Loucy (cell line): Measurements from ENCODE around the gene CNNM3.

Experiments
- H2AFZ ChIP-seq: fragments of 200-600 bp; sonication (generic); 2 replicates; pipeline ENCODE4 v1.6.0; 2016; ENCODE audit warnings: antibody characterized with exemption, mild to moderate bottlenecking, low read length, moderate library complexity
- H3F3A ChIP-seq: fragments of 200-600 bp; 2 replicates; pipeline ENCODE4 v1.6.0; 2016; ENCODE audit warnings: antibody characterized with exemption, low read depth, mild to moderate bottlenecking
- H3K27me3 ChIP-seq: fragments of 200-600 bp; sonication (generic); 2 replicates; pipeline ENCODE4 v1.6.1; 2014; ENCODE audit warnings: low read length, mild to moderate bottlenecking; ENCODE audit not compliant: insufficient read depth, poor library complexity, severe bottlenecking
- H3K36me3 ChIP-seq: fragments of 200-600 bp; sonication (generic); 2 replicates; pipeline ENCODE4 v1.6.1; 2016; ENCODE audit warnings: low read length; ENCODE audit not compliant: insufficient read depth
- H3K4me1 ChIP-seq: fragments of 200-600 bp; sonication (generic); 2 replicates; pipeline ENCODE4 v1.5.1; 2014; ENCODE audit warnings: low read length, mild to moderate bottlenecking; ENCODE audit not compliant: insufficient read depth, poor library complexity, severe bottlenecking
- H3K4me2 ChIP-seq: fragments of 200-600 bp; sonication (generic); 2 replicates; pipeline ENCODE4 v1.6.0; 2014; ENCODE audit warnings: antibody characterized with exemption, low read length, low read depth, mild to moderate bottlenecking; ENCODE audit not compliant: poor library complexity, severe bottlenecking
- H3K4me3 ChIP-seq: fragments of 200-600 bp; sonication (generic); 2 replicates; pipeline ENCODE4 v1.5.1; 2014; ENCODE audit warnings: low read length, mild to moderate bottlenecking, mixed read lengths; ENCODE audit not compliant: poor library complexity, severe bottlenecking
- H3K79me2 ChIP-seq: fragments of 200-600 bp; sonication (generic); 2 replicates; pipeline ENCODE4 v1.6.1; 2014; ENCODE audit warnings: low read length; ENCODE audit not compliant: insufficient read depth
- H3K9ac ChIP-seq: fragments of 200-600 bp; sonication (generic); 2 replicates; pipeline ENCODE4 v1.6.0; 2014; ENCODE audit warnings: mild to moderate bottlenecking, low read depth, low read length, moderate library complexity; ENCODE audit not compliant: poor library complexity, severe bottlenecking
- H3K9me2 ChIP-seq: fragments of 200-600 bp; sonication (generic); replicated peaks from 2 replicates; pipeline ENCODE4 v1.6.1; 2016; ENCODE audit warnings: low read depth, low read length, mixed read lengths
- H3K9me3 ChIP-seq: fragments of 200-600 bp; sonication (generic); 2 replicates; pipeline ENCODE4 v1.6.1; 2014; ENCODE audit warnings: mild to moderate bottlenecking, antibody characterized with exemption, low read length, low read depth; ENCODE audit not compliant: insufficient read depth
- H4K20me1 ChIP-seq: fragments of 200-600 bp; sonication (generic); 2 replicates; pipeline ENCODE4 v1.6.0; 2014; ENCODE audit warnings: antibody characterized with exemption, low read length, mild to moderate bottlenecking; ENCODE audit not compliant: insufficient read depth, poor library complexity, severe bottlenecking
- EZH2phosphoT487 ChIP-seq: fragments of 200-600 bp; IDR thresholded peaks from 2 replicates; pipeline ENCODE4 v1.6.1; 2018; ENCODE audit warnings: antibody characterized with exemption, mild to moderate bottlenecking, moderate library complexity, borderline replicate concordance
- TF ChIP-seq, protein P1 (sequence below): fragments of 200-600 bp; sonication (generic); conservative IDR thresholded peaks from 2 replicates; pipeline ENCODE4 v1.5.1; 2014; ENCODE audit warnings: mild to moderate bottlenecking, antibody characterized with exemption, low read length

CNNM3 gene

DNA sequence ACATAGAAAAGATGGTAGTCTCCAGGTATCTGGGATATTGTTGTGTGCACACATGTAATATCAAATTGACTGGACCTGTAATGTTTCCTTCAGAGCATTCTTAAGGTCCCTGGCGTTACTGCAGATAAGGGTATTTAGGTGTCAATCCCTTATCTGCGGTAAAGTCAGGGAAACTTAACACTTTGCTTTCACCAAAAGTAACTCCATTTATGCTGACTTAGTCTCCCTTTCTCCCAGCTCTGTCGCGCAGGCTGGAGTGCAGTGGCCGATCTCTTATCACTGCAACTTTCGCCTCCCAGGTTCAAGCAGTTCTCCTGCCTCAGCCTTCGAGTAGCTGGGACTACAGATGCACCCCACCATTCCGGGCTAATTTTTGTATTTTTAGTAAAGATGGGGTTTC is 1.8 kb downstream of the CNNM3 start:
- Histone ChIP-seq H3K9me2 (no peaks in the 10 kb centered on the region), H3F3A (no peaks in the 10 kb centered on the region), H3K9me3 (no peaks in the 10 kb centered on the region), H3K36me3 (peaks cover 4% of the 10 kb centered on the region; the same call in 1 of the 2 replicates), H3K79me2 (peaks cover 58% of the 10 kb centered on the region), H4K20me1 (peaks cover 55% of the 10 kb centered on the region), H3K9ac (peak overlapping the region; percentile 71), H3K4me2 (peak overlapping the region; percentile 99), H3K4me1 (peaks cover 51% of the 10 kb centered on the region), H3K4me3 (peak overlapping the region; percentile 85), H2AFZ (no peak overlapping the region), H3K27me3 (no peaks in the 10 kb centered on the region)
- TF ChIP-seq, protein P1, sequence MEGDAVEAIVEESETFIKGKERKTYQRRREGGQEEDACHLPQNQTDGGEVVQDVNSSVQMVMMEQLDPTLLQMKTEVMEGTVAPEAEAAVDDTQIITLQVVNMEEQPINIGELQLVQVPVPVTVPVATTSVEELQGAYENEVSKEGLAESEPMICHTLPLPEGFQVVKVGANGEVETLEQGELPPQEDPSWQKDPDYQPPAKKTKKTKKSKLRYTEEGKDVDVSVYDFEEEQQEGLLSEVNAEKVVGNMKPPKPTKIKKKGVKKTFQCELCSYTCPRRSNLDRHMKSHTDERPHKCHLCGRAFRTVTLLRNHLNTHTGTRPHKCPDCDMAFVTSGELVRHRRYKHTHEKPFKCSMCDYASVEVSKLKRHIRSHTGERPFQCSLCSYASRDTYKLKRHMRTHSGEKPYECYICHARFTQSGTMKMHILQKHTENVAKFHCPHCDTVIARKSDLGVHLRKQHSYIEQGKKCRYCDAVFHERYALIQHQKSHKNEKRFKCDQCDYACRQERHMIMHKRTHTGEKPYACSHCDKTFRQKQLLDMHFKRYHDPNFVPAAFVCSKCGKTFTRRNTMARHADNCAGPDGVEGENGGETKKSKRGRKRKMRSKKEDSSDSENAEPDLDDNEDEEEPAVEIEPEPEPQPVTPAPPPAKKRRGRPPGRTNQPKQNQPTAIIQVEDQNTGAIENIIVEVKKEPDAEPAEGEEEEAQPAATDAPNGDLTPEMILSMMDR = no peak
- no peak for TF ChIP-seq EZH2phosphoT487

- H3K9ac ChIP-seq = peak overlapping the region; percentile 71
- H3K4me1 ChIP-seq = peaks cover 56% of the 10 kb centered on the region
- H2AFZ ChIP-seq = no peak overlapping the region
- no peaks in the 10 kb centered on the region for H3K9me3 ChIP-seq
- TF ChIP-seq, protein P1 = no peak; the same call in 1 of the 2 replicates
- no peak for TF ChIP-seq EZH2phosphoT487
- peak overlapping the region; percentile 99 for H3K4me2 ChIP-seq
- H3K4me3 ChIP-seq = peak overlapping the region; percentile 85
- H3K79me2 ChIP-seq = peaks cover 70% of the 10 kb centered on the region
- peaks cover 66% of the 10 kb centered on the region for H4K20me1 ChIP-seq
- no peaks in the 10 kb centered on the region for H3K9me2 ChIP-seq
- H3F3A ChIP-seq = no peaks in the 10 kb centered on the region
- H3K36me3 ChIP-seq = peaks cover 11% of the 10 kb centered on the region; the same call in 1 of the 2 replicates
- no peaks in the 10 kb centered on the region for H3K27me3 ChIP-seq
Measured at GRCh38 chr2:96819128-96819875, 3.2 kb downstream of the CNNM3 start.

GRCh38 chr2:96819876-96820511 is 3.9 kb downstream of the CNNM3 start:
- H4K20me1 ChIP-seq = peaks cover 71% of the 10 kb centered on the region
- TF ChIP-seq, protein P1 = peak; percentile 45
- TF ChIP-seq EZH2phosphoT487 = no peak
- H3K4me2 ChIP-seq = peak overlapping the region; percentile 99
- H3K27me3 ChIP-seq = no peaks in the 10 kb centered on the region
- H2AFZ ChIP-seq = no peak overlapping the region
- no peaks in the 10 kb centered on the region for H3K9me3 ChIP-seq
- H3K36me3 ChIP-seq = peaks cover 18% of the 10 kb centered on the region; the same call in 1 of the 2 replicates
- H3F3A ChIP-seq = no peaks in the 10 kb centered on the region
- peak overlapping the region; percentile 85 for H3K4me3 ChIP-seq
- peaks cover 75% of the 10 kb centered on the region for H3K79me2 ChIP-seq
- peaks cover 55% of the 10 kb centered on the region for H3K4me1 ChIP-seq
- peak overlapping the region; percentile 71 for H3K9ac ChIP-seq
- no peaks in the 10 kb centered on the region for H3K9me2 ChIP-seq
